H1 (cell line): Measurements from ENCODE around the gene NF1. TPM values are rescaled to one million over a fixed set of nuclear protein-coding genes. Genes with fewer than 3 reads are reported as not detected.

Experiments used
- CTCF ChIA-PET: fragments of 300-600 bp; sonication (Branson Sonifier 250); formaldehyde crosslinking; loops from one replicate; lab custom pipeline; 2021; ENCODE audit not compliant: partially characterized antibody; lab: Charles Lee
- POLR2A ChIA-PET: fragments of 300-600 bp; sonication (Branson Sonifier 250); formaldehyde crosslinking; loops from one replicate; lab custom pipeline; 2021; ENCODE audit warnings: inconsistent platforms; ENCODE audit not compliant: partially characterized antibody; lab: Charles Lee
- DNase-seq, 2 experiments: peaks; one replicate each; pipeline versions ENCODE4 v3.0.0 to v3.0.0-alpha.2; 2010 to 2022; ENCODE audit warnings: low spot score in 2 of 2, low read depth in 1 of 2, mixed read lengths in 1 of 2
- FAIRE-seq: peaks from 2 replicates; lab custom pipeline; 2011; peaks lifted over from hg19 to GRCh38; lab: Jason Lieb, UNC
- H2AFZ ChIP-seq: 2 replicates; pipeline ENCODE4 v1.8.1; 2012; ENCODE audit warnings: low read length, inconsistent platforms
- H2AK5ac ChIP-seq: 2 replicates; pipeline ENCODE4 v1.6.1; 2013; ENCODE audit warnings: low read depth, low read length
- H2BK120ac ChIP-seq: replicated peaks from 2 replicates; pipeline ENCODE3; 2013; ENCODE audit warnings: low read depth, low read length, inconsistent platforms
- H2BK12ac ChIP-seq: 2 replicates; pipeline ENCODE4 v1.6.1; 2013; ENCODE audit warnings: low read depth, low read length
- H2BK15ac ChIP-seq: 2 replicates; pipeline ENCODE4 v1.6.1; 2013; ENCODE audit warnings: low read length
- H2BK20ac ChIP-seq: 2 replicates; pipeline ENCODE4 v1.6.1; 2013; ENCODE audit warnings: low read length
- H2BK5ac ChIP-seq: 2 replicates; pipeline ENCODE4 v1.6.1; 2013; ENCODE audit warnings: low read depth, low read length
- H3K14ac ChIP-seq: 2 replicates; pipeline ENCODE4 v1.6.1; 2013; ENCODE audit warnings: inconsistent platforms; ENCODE audit not compliant: insufficient read length
- H3K18ac ChIP-seq: 2 replicates; pipeline ENCODE4 v1.6.1; 2013; ENCODE audit warnings: low read length; ENCODE audit errors: extremely low read depth
- H3K23ac ChIP-seq: 2 replicates; pipeline ENCODE4 v1.6.1; 2013; ENCODE audit warnings: inconsistent platforms; ENCODE audit not compliant: insufficient read length
- H3K23me2 ChIP-seq: 2 replicates; pipeline ENCODE4 v1.6.1; 2013; ENCODE audit warnings: low read depth, low read length
- H3K27ac ChIP-seq: 2 replicates; pipeline ENCODE4 v1.6.1; 2011; ENCODE audit warnings: low read depth, low read length, inconsistent platforms
- H3K27me3 ChIP-seq, 4 experiments: replicated peaks in 1 of 4; 1 replicate in 1 of 4; 2 replicates in 3 of 4; pipeline versions ENCODE4 v1.6.1 to v1.8.1; 2011 to 2013; ENCODE audit warnings: low read length in 3 of 4, mild to moderate bottlenecking in 3 of 4, inconsistent platforms in 2 of 4, mixed read lengths in 2 of 4, moderate library complexity in 1 of 4; ENCODE audit not compliant: control insufficient read depth in 3 of 4, insufficient read depth in 3 of 4; ENCODE audit errors: extremely low read depth in 1 of 4
- H3K36me3 ChIP-seq, 4 experiments: 2 replicates each; pipeline versions ENCODE4 v1.6.1 to v1.8.1; 2011 to 2013; ENCODE audit warnings: mild to moderate bottlenecking in 4 of 4, low read length in 3 of 4, moderate library complexity in 2 of 4, control low read depth in 1 of 4, inconsistent platforms in 1 of 4; ENCODE audit not compliant: insufficient read depth in 4 of 4, control insufficient read depth in 2 of 4
- H3K4ac ChIP-seq: replicated peaks from 2 replicates; pipeline ENCODE3; 2013; ENCODE audit warnings: low read length, low read depth, mixed read lengths, inconsistent platforms; ENCODE audit not compliant: insufficient read length
- H3K4me1 ChIP-seq, 4 experiments: replicated peaks in 1 of 4; 1 replicate in 1 of 4; 2 replicates in 3 of 4; pipeline versions ENCODE4 v1.6.1 to v1.8.1; 2011 to 2013; ENCODE audit warnings: low read length in 3 of 4, inconsistent platforms in 2 of 4, mixed read lengths in 1 of 4; ENCODE audit not compliant: insufficient read depth in 4 of 4, control insufficient read depth in 3 of 4
- H3K4me2 ChIP-seq, 2 experiments: 2 replicates each; pipeline versions ENCODE4 v1.6.1 to v1.8.1; 2011 to 2013; ENCODE audit warnings: low read depth in 2 of 2, low read length in 2 of 2, control low read depth in 1 of 2, inconsistent platforms in 1 of 2, mild to moderate bottlenecking in 1 of 2; ENCODE audit not compliant: insufficient read depth in 1 of 2
- H3K4me3 ChIP-seq, 4 experiments: fragments of 200-600, 300-600 bp in 1 of 4; sonication (generic), shearing (Covaris generic), sonication (Bioruptor Twin) in 1 of 4; 2 replicates each; pipeline versions ENCODE4 v1.5.1 to v1.8.1; 2011 to 2016; ENCODE audit warnings: low read length in 4 of 4, low read depth in 3 of 4, control low read depth in 2 of 4, inconsistent platforms in 2 of 4, mild to moderate bottlenecking in 2 of 4, mixed read lengths in 1 of 4, moderate library complexity in 1 of 4; ENCODE audit not compliant: insufficient read depth in 2 of 4; ENCODE audit errors: extremely low read depth in 1 of 4
- H3K56ac ChIP-seq: replicated peaks from 2 replicates; pipeline ENCODE3; 2013; ENCODE audit warnings: low read depth, mild to moderate bottlenecking, mixed read lengths, low read length, inconsistent platforms; ENCODE audit not compliant: insufficient read length
- H3K79me1 ChIP-seq: 2 replicates; pipeline ENCODE4 v1.6.1; 2013; ENCODE audit warnings: low read depth, low read length, control low read depth
- H3K79me2 ChIP-seq, 2 experiments: 2 replicates each; pipeline versions ENCODE4 v1.6.1 to v1.8.1; 2012 to 2013; ENCODE audit warnings: low read length in 2 of 2, mild to moderate bottlenecking in 2 of 2, inconsistent platforms in 1 of 2; ENCODE audit not compliant: insufficient read depth in 2 of 2, control insufficient read depth in 1 of 2
- H3K9ac ChIP-seq, 4 experiments: replicated peaks in 1 of 4; 1 replicate in 1 of 4; 2 replicates in 3 of 4; pipeline versions ENCODE4 v1.6.1 to v1.8.1; 2011 to 2013; ENCODE audit warnings: low read depth in 3 of 4, low read length in 3 of 4, control low read depth in 2 of 4, mild to moderate bottlenecking in 2 of 4, moderate library complexity in 2 of 4, inconsistent platforms in 1 of 4; ENCODE audit errors: extremely low read depth in 1 of 4
- H3K9me3 ChIP-seq, 2 experiments: 2 replicates each; pipeline versions ENCODE4 v1.6.1 to v1.8.1; 2012 to 2013; ENCODE audit warnings: mild to moderate bottlenecking in 2 of 2, moderate library complexity in 2 of 2, control low read depth in 1 of 2, inconsistent platforms in 1 of 2, low read depth in 1 of 2, low read length in 1 of 2, mixed read lengths in 1 of 2; ENCODE audit not compliant: insufficient read depth in 2 of 2
- H4K20me1 ChIP-seq, 2 experiments: replicated peaks in 1 of 2; 2 replicates each; pipeline versions ENCODE3 to v1.8.1; 2011 to 2013; ENCODE audit warnings: inconsistent platforms in 2 of 2, low read length in 2 of 2, mild to moderate bottlenecking in 1 of 2; ENCODE audit not compliant: insufficient read depth in 2 of 2, control insufficient read depth in 1 of 2
- H4K5ac ChIP-seq: 2 replicates; pipeline ENCODE4 v1.6.1; 2013; ENCODE audit warnings: low read length, low read depth, mixed read lengths, inconsistent platforms; ENCODE audit not compliant: insufficient read length
- H4K8ac ChIP-seq: 2 replicates; pipeline ENCODE4 v1.8.0; 2013; ENCODE audit warnings: mild to moderate bottlenecking, moderate library complexity, low read length, inconsistent platforms; ENCODE audit not compliant: insufficient read depth; ENCODE audit errors: extremely low read depth
- H4K91ac ChIP-seq: replicated peaks from 2 replicates; pipeline ENCODE3; 2013; ENCODE audit warnings: low read length, mixed read lengths, inconsistent platforms; ENCODE audit not compliant: insufficient read length
- CTBP2 ChIP-seq: IDR thresholded peaks from 2 replicates; pipeline ENCODE4 v1.7.0; 2011; ENCODE audit warnings: borderline replicate concordance, mild to moderate bottlenecking, moderate library complexity, mixed read lengths, low read length; ENCODE audit not compliant: insufficient read depth, insufficient read length
- FOSL1 ChIP-seq: IDR thresholded peaks from 2 replicates; pipeline ENCODE4 v1.6.1; 2011; ENCODE audit warnings: mild to moderate bottlenecking, low read depth, low read length, moderate library complexity; ENCODE audit not compliant: insufficient read depth
- KDM4A ChIP-seq: IDR thresholded peaks from one replicate; pipeline ENCODE4 v1.7.1; 2012; ENCODE audit warnings: low read depth, mild to moderate bottlenecking, moderate library complexity, low read length, inconsistent platforms; ENCODE audit not compliant: severe bottlenecking
- RBBP5 ChIP-seq: IDR thresholded peaks from 2 replicates; pipeline ENCODE4 v1.7.1; 2012; ENCODE audit warnings: low read depth, mild to moderate bottlenecking, inconsistent platforms, low read length, moderate library complexity, borderline replicate concordance
- WGBS, 2 experiments: shearing (Covaris generic) in 1 of 2; methylation state at CpG; one replicate each; pipeline versions ENCODE4 v1.1.6 to v1.1.7; 2013 to 2015; ENCODE audit warnings: low lambda C conversion rate in 2 of 2, mixed read lengths in 2 of 2, inconsistent platforms in 1 of 2, low coverage in 1 of 2, missing lambda C conversion rate in 1 of 2; ENCODE audit not compliant: insufficient replicate concordance in 2 of 2, insufficient coverage in 1 of 2, insufficient read length in 1 of 2; ENCODE audit errors: extremely low coverage in 1 of 2, missing lambda C conversion rate in 1 of 2; 5-methylcytosine and 5-hydroxymethylcytosine counted together
- polyA plus RNA-seq, 7 experiments: library from polyadenylated mRNA; depleted of rRNA in 3 of 7; stranded (reverse) in 5 of 7; unstranded in 2 of 7; fragments of >200 nt in 5 of 7; fragments of 200-250 nt in 2 of 7; gene quantifications; 1 replicate in 5 of 7; 2 replicates in 1 of 7; 4 replicates in 1 of 7; pipeline versions ENCODE4 v1.2.1 to v1.2.3, GENCODE V29; 2011 to 2013; ENCODE audit warnings: missing spikeins in 2 of 7, mixed read lengths in 2 of 7
- total RNA-seq: library from RNA; stranded (reverse); fragmentation: NEBNext Ultra II Directional; extraction: Animal tissue kit (Norgen Biotek cat#: 25700); gene quantifications from 2 replicates; pipeline ENCODE4 v1.2.1, GENCODE V29; 2021

Gene NF1
- total and polyA plus RNA-seq, 2 of the 8 experiments (the other 6 are each of a cell fraction or from before 2014, with no cell fraction given): 19.3 to 29.6 TPM

- no peak for DNase-seq
- Histone ChIP-seq H4K8ac (no peak overlapping the region), H3K23me2 (no peaks in the 10 kb centered on the region), H4K20me1 (no peaks in the 10 kb centered on the region), H2BK20ac (no peak overlapping the region), H2BK120ac (no peak overlapping the region), H2BK15ac (no peak overlapping the region), H3K79me2 (no peaks in the 10 kb centered on the region), H3K79me1 (no peaks in the 10 kb centered on the region), H2AK5ac (no peak overlapping the region), H3K4me1 (0 out of 7 replicates have a peak, but pooled peaks cover 0 to 4% (median 0%) of the 10 kb centered on the region in 4 experiments), H3K18ac (no peak overlapping the region), H4K91ac (no peak overlapping the region), H4K5ac (no peak overlapping the region), H3K56ac (no peak overlapping the region), H2BK5ac (no peak overlapping the region), H2AFZ (no peak overlapping the region), H3K4me3 (no peak overlapping the region), H3K27ac (no peak overlapping the region), H3K9ac (no peak overlapping the region), H3K23ac (no peak overlapping the region), H3K14ac (no peak overlapping the region), H2BK12ac (no peak overlapping the region), H3K36me3 (0 out of 8 replicates have a peak, but pooled peaks cover 0 to 1% (median 0%) of the 10 kb centered on the region in 4 experiments), H3K4me2 (no peak overlapping the region), H3K27me3 (no peaks in the 10 kb centered on the region), H3K4ac (no peak overlapping the region), H3K9me3 (no peaks in the 10 kb centered on the region)
- CTCF ChIA-PET: no interaction called here
- POLR2A ChIA-PET: no interaction called here
- 90% methylated on average over 1 of the region's 1 CpG; no CpG with 5 or more reads in 1 of the 2 experiments for WGBS, 2 experiments
- FAIRE-seq: no peak
- TF ChIP-seq CTBP2: no peak
- TF ChIP-seq RBBP5: no peak
- TF ChIP-seq FOSL1: no peak
- TF ChIP-seq KDM4A: no peak
Measured at GRCh38 chr17:31320791-31321190, 226.0 kb downstream of the NF1 start.
